Coronary artery (tissue), 2 donors: ENCODE results near the gene NCAM1.

ENCODE experiments used
- DNase-seq: peaks from one replicate; pipeline ENCODE4 v3.0.0-alpha.2; 2017; ENCODE audit warnings: low spot score
- H3K27ac ChIP-seq, 2 donors: fragments of 200-600 bp; sonication (generic); one replicate each; pipeline ENCODE4 v1.5.1; 2016 to 2019
- H3K4me3 ChIP-seq: fragments of 200-600 bp; sonication (generic); 2 replicates; pipeline ENCODE4 v1.5.1; 2016; ENCODE audit warnings: mild to moderate bottlenecking, moderate library complexity
- CTCF ChIP-seq: fragments of 200-600 bp; sonication (generic); IDR thresholded peaks from one replicate; pipeline ENCODE4 v1.5.1; 2019; ENCODE audit warnings: antibody characterized with exemption

NCAM1 gene

GRCh38 chr11:113162592-113162962 lies 201.4 kb downstream of the NCAM1 start:
- DNase-seq, result no peak
- no peak overlapping the region for H3K4me3 ChIP-seq
- no peak for TF ChIP-seq CTCF
- no peak overlapping the region for H3K27ac ChIP-seq

GRCh38 chr11:113163291-113164030 lies 202.2 kb downstream of the NCAM1 start:
- Histone ChIP-seq H3K4me3 (no peak overlapping the region), H3K27ac (no peak overlapping the region)
- DNase-seq, result no peak
- no peak for TF ChIP-seq CTCF

GRCh38 chr11:113166280-113166679 lies 205.1 kb downstream of the NCAM1 start:
- Histone ChIP-seq H3K4me3 (no peak overlapping the region), H3K27ac (no peak overlapping the region)
- no peak for TF ChIP-seq CTCF
- no peak for DNase-seq

DNA sequence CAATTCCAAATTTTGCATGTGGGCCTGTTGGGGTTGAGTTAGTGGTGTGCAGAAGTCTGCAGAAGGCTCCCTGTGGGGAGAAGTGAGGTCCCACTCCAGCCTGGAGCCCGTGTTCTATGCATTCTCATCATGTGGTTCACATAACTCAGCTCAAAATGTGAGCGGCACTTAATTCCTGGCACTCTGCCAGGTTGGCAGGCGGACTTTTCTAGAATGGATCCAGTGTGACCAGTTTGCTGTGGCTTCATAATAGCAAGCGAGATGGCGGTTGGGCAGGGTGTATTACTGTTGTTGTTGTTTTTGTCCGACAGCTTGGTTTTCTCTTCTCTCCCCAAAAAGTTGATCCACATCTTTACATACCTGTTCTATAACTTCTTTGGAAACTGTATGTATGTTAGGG lies 206.4 kb downstream of the NCAM1 start:
- TF ChIP-seq CTCF, result no peak
- no peak for DNase-seq
- no peak overlapping the region for H3K4me3 ChIP-seq
- no peak overlapping the region for H3K27ac ChIP-seq

DNA sequence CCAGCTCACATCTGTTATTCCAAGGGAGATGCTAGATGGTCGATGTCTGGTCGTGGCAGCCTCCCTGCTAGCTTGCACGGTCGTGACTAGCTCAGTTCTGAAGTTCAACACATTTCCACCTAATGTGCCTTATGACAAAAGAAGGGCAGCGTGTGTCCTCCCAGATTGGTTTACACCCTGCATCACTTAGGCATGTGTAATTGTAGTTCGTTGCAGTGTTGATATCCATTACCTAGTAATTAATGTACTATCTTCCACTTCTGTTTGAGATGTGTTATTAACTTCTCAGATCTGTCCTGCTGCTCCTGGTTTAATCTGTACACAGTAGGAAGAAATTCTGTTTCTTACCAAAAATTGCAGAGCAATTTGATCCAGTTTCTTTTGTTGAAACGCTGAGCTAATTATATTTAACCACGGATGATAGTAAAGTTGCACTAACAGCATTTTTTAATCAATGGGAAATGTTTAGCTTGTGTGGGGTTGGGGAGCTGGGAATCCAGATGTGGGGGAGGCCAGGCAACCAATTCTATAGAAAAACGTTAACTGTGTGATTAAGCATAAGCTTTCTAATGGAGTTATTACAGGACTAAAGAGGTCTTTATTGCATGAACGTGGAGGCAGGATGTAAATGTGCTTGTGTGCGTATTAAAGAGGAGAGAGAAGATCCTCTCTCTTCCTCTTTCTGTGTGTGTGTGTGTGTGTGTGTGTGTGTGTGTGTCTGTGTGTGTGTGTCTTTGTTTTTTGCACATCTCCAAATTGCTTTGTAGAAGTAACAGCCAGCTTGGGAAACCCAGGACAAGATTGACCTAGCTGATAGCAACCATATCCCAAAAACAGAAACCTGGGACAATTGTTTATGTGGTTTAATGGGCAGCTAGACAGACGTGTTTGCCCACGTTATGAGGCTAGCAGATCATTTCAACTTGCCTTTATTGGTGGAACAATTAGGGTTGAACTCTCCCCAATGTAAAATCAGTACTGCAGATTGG lies 207.4 kb downstream of the NCAM1 start:
- Histone ChIP-seq H3K4me3 (no peak overlapping the region), H3K27ac (no peak overlapping the region)
- TF ChIP-seq CTCF, result no peak
- no peak for DNase-seq

DNA sequence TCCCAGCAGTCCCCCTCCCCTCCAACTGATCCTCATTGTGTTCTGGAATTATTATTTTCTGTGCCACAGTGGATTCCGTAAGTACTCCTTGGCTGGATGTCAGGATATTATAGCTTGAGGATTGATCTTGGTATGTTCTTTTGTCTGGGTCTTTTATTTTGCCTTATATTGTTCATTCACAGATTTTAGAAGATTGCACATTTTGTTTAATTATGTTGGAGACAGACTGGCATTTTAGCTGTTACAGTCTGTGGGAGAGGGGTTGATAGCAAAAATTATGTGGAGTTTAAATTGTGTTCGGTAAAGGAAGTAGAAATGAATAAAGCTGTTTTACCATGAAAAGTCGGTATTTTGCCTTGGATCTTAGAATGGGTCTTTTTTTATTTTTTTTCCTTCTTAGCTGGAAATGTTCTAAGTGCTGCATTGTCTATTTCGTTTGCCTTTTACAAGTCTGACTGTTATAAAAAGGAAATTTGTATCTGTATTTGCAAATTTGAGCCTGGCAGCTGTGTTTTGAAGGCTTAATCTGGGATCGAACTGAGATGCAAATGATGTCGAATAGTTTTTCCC lies 211.2 kb downstream of the NCAM1 start:
- Histone ChIP-seq H3K4me3 (no peak overlapping the region), H3K27ac (no peak overlapping the region)
- no peak for TF ChIP-seq CTCF
- no peak for DNase-seq
